K562 (cell line): ENCODE data around the gene POU3F1. TPM values are rescaled to one million over a fixed set of nuclear protein-coding genes. Genes with fewer than 3 reads are reported as not detected.
A peak's percentile ranks its signal among the peaks of the same experiment; 100 is the strongest.

Experiments used
- CTCFL ChIP-seq: IDR thresholded peaks from 2 replicates; pipeline ENCODE4 v1.6.1; 2011; ENCODE audit warnings: borderline replicate concordance, low read depth, mild to moderate bottlenecking, moderate library complexity, low read length; ENCODE audit not compliant: insufficient read depth, poor library complexity, severe bottlenecking
- E2F6 ChIP-seq, 2 experiments: IDR thresholded peaks; 2 replicates each; pipeline ENCODE4 v1.6.1; 2011; ENCODE audit warnings: borderline replicate concordance in 1 of 2, control low read depth in 1 of 2, low read depth in 1 of 2, low read length in 1 of 2, mild to moderate bottlenecking in 1 of 2, mixed read lengths in 1 of 2, moderate library complexity in 1 of 2; ENCODE audit not compliant: insufficient read depth in 1 of 2, insufficient read length in 1 of 2, poor library complexity in 1 of 2, severe bottlenecking in 1 of 2; ENCODE audit errors: extremely low read depth in 1 of 2
- ELF2 ChIP-seq: fragments of 250-450 bp; sonication (Bioruptor Pico); IDR thresholded peaks from 2 replicates; pipeline ENCODE4 v1.5.0; 2021; ENCODE audit warnings: mild to moderate bottlenecking
- KAT7 ChIP-seq: sonication (generic); formaldehyde crosslinking; IDR thresholded peaks from 2 replicates; pipeline ENCODE4 v1.8.0; 2022; ENCODE audit warnings: missing genetic modification reagents, mild to moderate bottlenecking, borderline replicate concordance
- KDM4B ChIP-seq, 2 experiments: fragments of 450-650 bp in 1 of 2; sonication (generic) in 1 of 2; IDR thresholded peaks; 2 replicates each; pipeline ENCODE4 v1.6.1; 2016 to 2017; ENCODE audit warnings: borderline replicate concordance in 2 of 2, antibody characterized with exemption in 1 of 2, low read depth in 1 of 2, mild to moderate bottlenecking in 1 of 2
- MAFK ChIP-seq: IDR thresholded peaks from 2 replicates; pipeline ENCODE4 v1.6.1; 2011; ENCODE audit warnings: low read length, improper control_type of control experiment
- NONO ChIP-seq, 2 experiments: fragments of 200-400 bp in 1 of 2; fragments of 450-650 bp in 1 of 2; formaldehyde crosslinking in 1 of 2; IDR thresholded peaks; 2 replicates each; pipeline ENCODE4 v1.6.1; 2017; ENCODE audit warnings: low read depth in 2 of 2, mild to moderate bottlenecking in 2 of 2, moderate library complexity in 2 of 2, low read length in 1 of 2
- SIN3B ChIP-seq: fragments of 450-650 bp; IDR thresholded peaks from 2 replicates; pipeline ENCODE4 v1.6.1; 2017; ENCODE audit warnings: low read depth, mild to moderate bottlenecking, moderate library complexity
- TEAD1 ChIP-seq, 2 experiments: fragments of 450-650 bp in 1 of 2; sonication (generic) in 1 of 2; formaldehyde crosslinking; IDR thresholded peaks; 2 replicates each; pipeline versions ENCODE4 v1.4.0 to v1.8.0; 2020 to 2022; ENCODE audit warnings: mild to moderate bottlenecking in 2 of 2, missing genetic modification reagents in 1 of 2
- YY1 ChIP-seq, 3 experiments: IDR thresholded peaks; 2 replicates each; pipeline ENCODE4 v1.6.1; 2011; ENCODE audit warnings: low read length in 2 of 3, mild to moderate bottlenecking in 2 of 3, moderate library complexity in 2 of 3, borderline replicate concordance in 1 of 3, control low read depth in 1 of 3, low read depth in 1 of 3; ENCODE audit not compliant: insufficient read depth in 3 of 3, insufficient replicate concordance in 2 of 3, control insufficient read depth in 1 of 3, insufficient read length in 1 of 3; ENCODE audit errors: extremely low read depth in 1 of 3
- ZKSCAN1 ChIP-seq: fragments of 150-350 bp; IDR thresholded peaks from 2 replicates; pipeline ENCODE4 v1.6.1; 2016; ENCODE audit warnings: low read depth, low read length
- polyA plus RNA-seq, 8 experiments: library from polyadenylated mRNA; depleted of rRNA in 4 of 8; stranded (reverse) in 5 of 8; unstranded in 3 of 8; fragments of >200 nt; fragmentation: Nextera tagmentation in 2 of 8; fragmentation: Illumina TruSeq in 1 of 8; extraction: Ambion mirVana in 2 of 8; extraction: Trizol in 1 of 8; gene quantifications; 2 replicates each; pipeline versions ENCODE4 v1.2.1 to v1.2.3, GENCODE V29; 2011 to 2014; ENCODE audit warnings: inconsistent platforms in 1 of 8, missing spikeins in 1 of 8
- total RNA-seq, 7 experiments: library from RNA; depleted of rRNA in 6 of 7; stranded (reverse); fragments of >200 nt in 6 of 7; fragmentation: Illumina TruSeq in 2 of 7; extraction: Trizol in 2 of 7; gene quantifications; 2 replicates each; pipeline versions ENCODE4 v1.2.1 to v1.2.3, GENCODE V29; 2011 to 2021; ENCODE audit warnings: low replicate concordance in 1 of 7

POU3F1 gene
- total and polyA plus RNA-seq, 9 of the 15 experiments (the other 6 are each of a cell fraction or from before 2014, with no cell fraction given): 0.09 TPM; not detected in 8

GRCh38 chr1:38046333-38046883, at the start of gene POU3F1 (continued):
- TF ChIP-seq TEAD1 (CRISPR knock-in tag; IDR thresholded peaks at IDR 0.05): peak in 1 of 2 experiments; percentile 22; a peak in 1 of 4 replicates
- TF ChIP-seq MAFK: no peak
- no peak for TF ChIP-seq ZKSCAN1
- 0 out of 2 replicates have a peak, but pooled peaks have one; percentile 30 for TF ChIP-seq SIN3B
- no peak for TF ChIP-seq ELF2 (CRISPR knock-in tag)
- TF ChIP-seq KAT7: no peak
- TF ChIP-seq NONO (IDR thresholded peaks at IDR 0.05; ENCODE audit: low read depth in 2 of 2, low read length in 1 of 2): 0 out of 4 replicates have a peak, but pooled peaks of 1 of the 2 experiments have one; percentile 13
- peak; percentile 14 to 60 for TF ChIP-seq E2F6 (IDR thresholded peaks at IDR 0.05; ENCODE audit: borderline replicate concordance in 1 of 2, extremely low read depth in 1 of 2, insufficient read depth in 1 of 2, insufficient read length in 1 of 2, low read depth in 1 of 2, low read length in 1 of 2, poor library complexity in 1 of 2, severe bottlenecking in 1 of 2)
- TF ChIP-seq KDM4B (IDR thresholded peaks at IDR 0.05; ENCODE audit: borderline replicate concordance in 2 of 2, low read depth in 1 of 2): no peak
- peak in 1 of 3 experiments; percentile 7 for TF ChIP-seq YY1 (IDR thresholded peaks at IDR 0.05; ENCODE audit: borderline replicate concordance in 1 of 3, control insufficient read depth in 1 of 3, extremely low read depth in 1 of 3, insufficient read depth in 3 of 3, insufficient read length in 1 of 3, insufficient replicate concordance in 2 of 3, low read depth in 1 of 3, low read length in 2 of 3)
- peak; percentile 30 for TF ChIP-seq CTCFL
- TF ChIP-seq, all 486 proteins: peak for 11
